ENCODE results near the gene MEIS1. TPM values are rescaled to one million over a fixed set of nuclear protein-coding genes. Genes with fewer than 3 reads are reported as not detected.
A peak's percentile ranks its signal among the peaks of the same experiment; 100 is the strongest.

MEIS1 gene
- total and polyA plus RNA-seq, 2 donors (not counting 3 experiments of a cell fraction or from before 2014, with no cell fraction given): 10.0 to 26.5 TPM

DNA sequence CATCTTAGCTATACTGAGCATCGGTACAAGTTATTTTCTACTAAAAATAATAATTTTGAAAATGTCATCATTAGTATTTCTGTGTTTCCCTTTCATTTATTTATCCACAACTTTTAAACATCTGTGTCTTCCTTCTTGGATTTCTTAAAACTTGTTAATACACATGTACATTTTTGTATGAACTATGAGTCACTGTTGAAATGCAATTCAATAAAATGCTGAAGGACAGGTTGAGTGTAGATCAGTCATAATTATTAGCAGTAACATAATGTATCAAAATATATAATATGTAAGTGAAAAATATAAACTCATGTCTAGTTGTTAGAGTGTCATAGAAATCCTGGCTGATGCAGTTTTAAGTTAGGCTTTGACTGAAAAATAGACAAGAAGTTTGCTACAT, 115.9 kb downstream of the MEIS1 start:
- FAIRE-seq (no peak), DNase-seq (ENCODE audit: low read depth, low spot score) (no peak)
- no peak overlapping the region for H3K9ac ChIP-seq (replicated peaks; ENCODE audit: extremely low read depth, insufficient read depth, low read length)
- ChIA-PET CTCF (no interaction called here), POLR2A (interaction anchor here (0.7 kb wide), 1 partner anchor 116 kb away, joined by 5 read pairs; no protein-coding TSS in a partner anchor)
- intact Hi-C loops (cut with micrococcal nuclease) (no loop called here), dilution Hi-C loops (cut with MboI; ENCODE audit: extremely low pct_ligation_motif_present, low sequenced_read_pairs) (no loop called here)
- H3K9me1 ChIP-seq (replicated peaks; ENCODE audit: control insufficient read depth, extremely low read depth, insufficient read depth, low read length): no peaks in the 10 kb centered on the region
- H3K9me3 ChIP-seq (replicated peaks; ENCODE audit: control insufficient read depth, insufficient read depth, low read length): no peaks in the 10 kb centered on the region
- no TSS peak for BruUV-seq (replicated peaks)
- H3K4me3 ChIP-seq (replicated peaks in 1 of 3; ENCODE audit: insufficient read depth in 1 of 3, low read depth in 1 of 3, low read length in 3 of 3): no peak overlapping the region
- H2AFZ ChIP-seq (ENCODE audit: low read depth, low read length): no peak overlapping the region
- H3K4me2 ChIP-seq (ENCODE audit: insufficient read depth, low read length): no peak overlapping the region
- no peaks in the 10 kb centered on the region for H3K79me2 ChIP-seq (ENCODE audit: control insufficient read depth, insufficient read depth, low read length)
- H3K36me3 ChIP-seq (ENCODE audit: control insufficient read depth in 2 of 2, extremely low read depth in 1 of 2, insufficient read depth in 2 of 2, low read length in 2 of 2): no peaks in the 10 kb centered on the region
- no peaks in the 10 kb centered on the region for H3K27me3 ChIP-seq (ENCODE audit: control insufficient read depth in 2 of 2, insufficient read depth in 2 of 2, low read length in 2 of 2)
- H3K4me1 ChIP-seq (ENCODE audit: control insufficient read depth, extremely low read depth, insufficient read depth, low read length): peaks cover 12% of the 10 kb centered on the region
- no peak for TF ChIP-seq EZH2 (IDR thresholded peaks at IDR 0.05; ENCODE audit: borderline replicate concordance, low read depth, low read length, severe bottlenecking)
- TF ChIP-seq GATA2 (IDR thresholded peaks at IDR 0.05; ENCODE audit: insufficient read depth, insufficient read length, low read depth, low read length): no peak
- TF ChIP-seq POLR2AphosphoS5 (IDR thresholded peaks at IDR 0.05; ENCODE audit: insufficient read depth, low read depth, low read length): no peak
- TF ChIP-seq, protein P1, sequence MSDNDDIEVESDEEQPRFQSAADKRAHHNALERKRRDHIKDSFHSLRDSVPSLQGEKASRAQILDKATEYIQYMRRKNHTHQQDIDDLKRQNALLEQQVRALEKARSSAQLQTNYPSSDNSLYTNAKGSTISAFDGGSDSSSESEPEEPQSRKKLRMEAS (IDR thresholded peaks at IDR 0.05; ENCODE audit: insufficient read depth, insufficient read length): no peak
- TF ChIP-seq POLR2A (IDR thresholded peaks at IDR 0.05; ENCODE audit: low read depth, low read length): no peak
- no peak for TF ChIP-seq MYC (IDR thresholded peaks at IDR 0.05; ENCODE audit: low read depth, low read length)
- H4K20me1 ChIP-seq (replicated peaks; ENCODE audit: control insufficient read depth, extremely low read depth, insufficient read depth, low read length): no peaks in the 10 kb centered on the region
- H3K27ac ChIP-seq (ENCODE audit: insufficient read depth, low read depth, low read length): no peak overlapping the region

DNA sequence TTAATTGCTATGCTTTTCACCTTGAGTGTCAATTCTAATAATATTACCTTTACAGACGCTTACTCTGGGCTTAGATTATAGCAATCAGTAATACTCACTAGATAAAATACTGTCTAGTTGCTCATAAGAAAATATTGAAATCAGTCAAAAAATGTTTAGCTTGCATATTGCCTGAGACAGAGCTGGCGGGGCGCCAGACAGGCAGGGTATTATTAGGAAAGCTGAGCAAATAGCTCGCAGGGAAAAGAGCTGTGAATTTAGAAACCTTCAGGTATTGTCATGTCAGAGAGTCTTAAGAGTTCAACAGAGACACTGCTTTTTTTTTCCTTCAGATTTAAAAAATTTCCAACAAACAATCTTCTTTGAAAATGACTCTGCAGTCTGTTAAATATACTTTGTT, 118.4 kb downstream of the MEIS1 start:
- ChIA-PET POLR2A (no interaction called here), CTCF (interaction anchor here (0.7 to 1.4 kb wide), 3 partner anchors 13 to 1098 kb away, joined by 3 to 4 read pairs (median 3); no protein-coding TSS in a partner anchor)
- Histone ChIP-seq H3K9me3 (replicated peaks; ENCODE audit: control insufficient read depth, insufficient read depth, low read length) (no peaks in the 10 kb centered on the region), H2AFZ (ENCODE audit: low read depth, low read length) (no peak overlapping the region), H3K4me1 (ENCODE audit: control insufficient read depth, extremely low read depth, insufficient read depth, low read length) (peaks cover 19% of the 10 kb centered on the region), H3K9me1 (replicated peaks; ENCODE audit: control insufficient read depth, extremely low read depth, insufficient read depth, low read length) (no peaks in the 10 kb centered on the region), H3K27ac (ENCODE audit: insufficient read depth, low read depth, low read length) (no peak overlapping the region), H3K4me3 (replicated peaks in 1 of 3; ENCODE audit: insufficient read depth in 1 of 3, low read depth in 1 of 3, low read length in 3 of 3) (no peak overlapping the region), H3K9ac (replicated peaks; ENCODE audit: extremely low read depth, insufficient read depth, low read length) (no peak overlapping the region), H3K36me3 (ENCODE audit: control insufficient read depth in 2 of 2, extremely low read depth in 1 of 2, insufficient read depth in 2 of 2, low read length in 2 of 2) (no peaks in the 10 kb centered on the region), H3K27me3 (ENCODE audit: control insufficient read depth in 2 of 2, insufficient read depth in 2 of 2, low read length in 2 of 2) (no peaks in the 10 kb centered on the region), H3K79me2 (ENCODE audit: control insufficient read depth, insufficient read depth, low read length) (no peaks in the 10 kb centered on the region), H4K20me1 (replicated peaks; ENCODE audit: control insufficient read depth, extremely low read depth, insufficient read depth, low read length) (no peaks in the 10 kb centered on the region), H3K4me2 (ENCODE audit: insufficient read depth, low read length) (no peak overlapping the region)
- dilution Hi-C loops (cut with MboI; ENCODE audit: extremely low pct_ligation_motif_present, low sequenced_read_pairs): no loop called here
- intact Hi-C loops (cut with micrococcal nuclease): no loop called here
- DNase-seq (ENCODE audit: low read depth, low spot score) (peak; percentile 27), FAIRE-seq (no peak)
- no TSS peak for BruUV-seq (replicated peaks)
- TF ChIP-seq JUN (IDR thresholded peaks at IDR 0.05; ENCODE audit: borderline replicate concordance, insufficient read depth, insufficient read length, low read depth) (no peak), EZH2 (IDR thresholded peaks at IDR 0.05; ENCODE audit: borderline replicate concordance, low read depth, low read length, severe bottlenecking) (no peak), GATA2 (IDR thresholded peaks at IDR 0.05; ENCODE audit: insufficient read depth, insufficient read length, low read depth, low read length) (no peak), MYC (IDR thresholded peaks at IDR 0.05; ENCODE audit: low read depth, low read length) (no peak), FOS (IDR thresholded peaks at IDR 0.05; ENCODE audit: borderline replicate concordance, insufficient read depth, low read length) (no peak), POLR2A (IDR thresholded peaks at IDR 0.05; ENCODE audit: low read depth, low read length) (no peak), POLR2AphosphoS5 (IDR thresholded peaks at IDR 0.05; ENCODE audit: insufficient read depth, low read depth, low read length) (no peak)
- TF ChIP-seq, protein P2, sequence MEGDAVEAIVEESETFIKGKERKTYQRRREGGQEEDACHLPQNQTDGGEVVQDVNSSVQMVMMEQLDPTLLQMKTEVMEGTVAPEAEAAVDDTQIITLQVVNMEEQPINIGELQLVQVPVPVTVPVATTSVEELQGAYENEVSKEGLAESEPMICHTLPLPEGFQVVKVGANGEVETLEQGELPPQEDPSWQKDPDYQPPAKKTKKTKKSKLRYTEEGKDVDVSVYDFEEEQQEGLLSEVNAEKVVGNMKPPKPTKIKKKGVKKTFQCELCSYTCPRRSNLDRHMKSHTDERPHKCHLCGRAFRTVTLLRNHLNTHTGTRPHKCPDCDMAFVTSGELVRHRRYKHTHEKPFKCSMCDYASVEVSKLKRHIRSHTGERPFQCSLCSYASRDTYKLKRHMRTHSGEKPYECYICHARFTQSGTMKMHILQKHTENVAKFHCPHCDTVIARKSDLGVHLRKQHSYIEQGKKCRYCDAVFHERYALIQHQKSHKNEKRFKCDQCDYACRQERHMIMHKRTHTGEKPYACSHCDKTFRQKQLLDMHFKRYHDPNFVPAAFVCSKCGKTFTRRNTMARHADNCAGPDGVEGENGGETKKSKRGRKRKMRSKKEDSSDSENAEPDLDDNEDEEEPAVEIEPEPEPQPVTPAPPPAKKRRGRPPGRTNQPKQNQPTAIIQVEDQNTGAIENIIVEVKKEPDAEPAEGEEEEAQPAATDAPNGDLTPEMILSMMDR (IDR thresholded peaks at IDR 0.05; ENCODE audit: extremely low read depth in 1 of 2, insufficient read depth in 1 of 2, low read depth in 1 of 2, low read length in 2 of 2): no peak
- TF ChIP-seq, protein P1 (IDR thresholded peaks at IDR 0.05; ENCODE audit: insufficient read depth, insufficient read length): no peak

All from endothelial cell of umbilical vein (primary cell).